Measurements from ENCODE around the gene LRRC9. TPM values are rescaled to one million over a fixed set of nuclear protein-coding genes. Genes with fewer than 3 reads are reported as not detected.

The LRRC9 gene
- total and polyA plus RNA-seq, 2 donors (not counting 3 experiments of a cell fraction or from before 2014, with no cell fraction given), result not detected

GRCh38 chr14:60014402-60014801 is 94.5 kb downstream of the LRRC9 start:
- FAIRE-seq (no peak), DNase-seq (ENCODE audit: low read depth, low spot score) (no peak)
- ChIA-PET CTCF (no interaction called here), POLR2A (no interaction called here)
- TF ChIP-seq FOS (IDR thresholded peaks at IDR 0.05; ENCODE audit: borderline replicate concordance, insufficient read depth, low read length), result no peak
- no peak for TF ChIP-seq MAX (IDR thresholded peaks at IDR 0.05; ENCODE audit: insufficient read depth, insufficient read length)
- Histone ChIP-seq H3K4me2 (ENCODE audit: insufficient read depth, low read length) (no peak overlapping the region), H3K27me3 (ENCODE audit: control insufficient read depth in 2 of 2, insufficient read depth in 2 of 2, low read length in 2 of 2) (no peaks in the 10 kb centered on the region), H2AFZ (ENCODE audit: low read depth, low read length) (no peak overlapping the region), H3K27ac (ENCODE audit: insufficient read depth, low read depth, low read length) (no peak overlapping the region), H3K79me2 (ENCODE audit: control insufficient read depth, insufficient read depth, low read length) (no peaks in the 10 kb centered on the region), H3K4me3 (replicated peaks in 1 of 3; ENCODE audit: insufficient read depth in 1 of 3, low read depth in 1 of 3, low read length in 3 of 3) (no peak overlapping the region), H3K36me3 (ENCODE audit: control insufficient read depth in 2 of 2, extremely low read depth in 1 of 2, insufficient read depth in 2 of 2, low read length in 2 of 2) (no peaks in the 10 kb centered on the region), H4K20me1 (replicated peaks; ENCODE audit: control insufficient read depth, extremely low read depth, insufficient read depth, low read length) (no peaks in the 10 kb centered on the region), H3K9me3 (replicated peaks; ENCODE audit: control insufficient read depth, insufficient read depth, low read length) (no peaks in the 10 kb centered on the region), H3K9ac (replicated peaks; ENCODE audit: extremely low read depth, insufficient read depth, low read length) (no peak overlapping the region), H3K4me1 (ENCODE audit: control insufficient read depth, extremely low read depth, insufficient read depth, low read length) (no peaks in the 10 kb centered on the region), H3K9me1 (replicated peaks; ENCODE audit: control insufficient read depth, extremely low read depth, insufficient read depth, low read length) (no peaks in the 10 kb centered on the region)
- intact Hi-C loops (cut with micrococcal nuclease) (no loop called here), dilution Hi-C loops (cut with MboI; ENCODE audit: extremely low pct_ligation_motif_present, low sequenced_read_pairs) (no loop called here)
- BruUV-seq (replicated peaks), result no TSS peak

- no peaks in the 10 kb centered on the region for H3K36me3 ChIP-seq (ENCODE audit: control insufficient read depth in 2 of 2, extremely low read depth in 1 of 2, insufficient read depth in 2 of 2, low read length in 2 of 2)
- TF ChIP-seq MYC (IDR thresholded peaks at IDR 0.05; ENCODE audit: low read depth, low read length) (no peak), JUN (IDR thresholded peaks at IDR 0.05; ENCODE audit: borderline replicate concordance, insufficient read depth, insufficient read length, low read depth) (no peak), MAX (IDR thresholded peaks at IDR 0.05; ENCODE audit: insufficient read depth, insufficient read length) (no peak), GATA2 (IDR thresholded peaks at IDR 0.05; ENCODE audit: insufficient read depth, insufficient read length, low read depth, low read length) (no peak), EZH2 (IDR thresholded peaks at IDR 0.05; ENCODE audit: borderline replicate concordance, low read depth, low read length, severe bottlenecking) (no peak), POLR2A (IDR thresholded peaks at IDR 0.05; ENCODE audit: low read depth, low read length) (no peak), CTCF (IDR thresholded peaks at IDR 0.05; ENCODE audit: extremely low read depth in 1 of 2, insufficient read depth in 1 of 2, low read depth in 1 of 2, low read length in 2 of 2) (no peak), POLR2AphosphoS5 (IDR thresholded peaks at IDR 0.05; ENCODE audit: insufficient read depth, low read depth, low read length) (no peak), FOS (IDR thresholded peaks at IDR 0.05; ENCODE audit: borderline replicate concordance, insufficient read depth, low read length) (no peak)
- no peak overlapping the region for H3K4me2 ChIP-seq (ENCODE audit: insufficient read depth, low read length)
- DNase-seq (ENCODE audit: low read depth, low spot score), result no peak
- no peak overlapping the region for H3K9ac ChIP-seq (replicated peaks; ENCODE audit: extremely low read depth, insufficient read depth, low read length)
- H3K9me1 ChIP-seq (replicated peaks; ENCODE audit: control insufficient read depth, extremely low read depth, insufficient read depth, low read length), result no peaks in the 10 kb centered on the region
- no peaks in the 10 kb centered on the region for H3K9me3 ChIP-seq (replicated peaks; ENCODE audit: control insufficient read depth, insufficient read depth, low read length)
- H4K20me1 ChIP-seq (replicated peaks; ENCODE audit: control insufficient read depth, extremely low read depth, insufficient read depth, low read length), result no peaks in the 10 kb centered on the region
- H3K4me3 ChIP-seq (replicated peaks in 1 of 3; ENCODE audit: insufficient read depth in 1 of 3, low read depth in 1 of 3, low read length in 3 of 3), result no peak overlapping the region
- intact Hi-C loops (cut with micrococcal nuclease) (no loop called here), dilution Hi-C loops (cut with MboI; ENCODE audit: extremely low pct_ligation_motif_present, low sequenced_read_pairs) (no loop called here)
- no peak for FAIRE-seq
- H3K79me2 ChIP-seq (ENCODE audit: control insufficient read depth, insufficient read depth, low read length), result no peaks in the 10 kb centered on the region
- H2AFZ ChIP-seq (ENCODE audit: low read depth, low read length), result no peak overlapping the region
- peaks cover 0 to 3% of the 10 kb centered on the region in 2 experiments for H3K27me3 ChIP-seq (ENCODE audit: control insufficient read depth in 2 of 2, insufficient read depth in 2 of 2, low read length in 2 of 2)
- H3K4me1 ChIP-seq (ENCODE audit: control insufficient read depth, extremely low read depth, insufficient read depth, low read length), result no peaks in the 10 kb centered on the region
- no peak overlapping the region for H3K27ac ChIP-seq (ENCODE audit: insufficient read depth, low read depth, low read length)
- BruUV-seq (replicated peaks), result no TSS peak
- POLR2A ChIA-PET, result no interaction called here
- CTCF ChIA-PET, result no interaction called here
Measured at GRCh38 chr14:60021619-60022018, 101.7 kb downstream of the LRRC9 start.
